Right lobe of liver (tissue), 4 donors: ENCODE results near the gene REEP6.

ENCODE experiments used
- POLR2A ChIP-seq: fragments of 450-650 bp; IDR thresholded peaks from one replicate; pipeline ENCODE4 v1.6.1; 2017; ENCODE audit warnings: antibody characterized with exemption, mild to moderate bottlenecking
- TF ChIP-seq, protein P1 (sequence below), 4 donors: fragments of 200-600 bp in 3 of 4; fragments of 450-650 bp in 1 of 4; IDR thresholded peaks; one replicate each; pipeline versions ENCODE4 v1.5.1 to v1.8.0; 2016 to 2022; ENCODE audit warnings: antibody characterized with exemption in 4 of 4, mild to moderate bottlenecking in 2 of 4
- donor health status: DM: no; HTN: no; CAD: no.
- donor health status: DM: no; HTN: no; CAD: no.
- donor health status: DM: no; HTN: yes; CAD: no.

DNA sequence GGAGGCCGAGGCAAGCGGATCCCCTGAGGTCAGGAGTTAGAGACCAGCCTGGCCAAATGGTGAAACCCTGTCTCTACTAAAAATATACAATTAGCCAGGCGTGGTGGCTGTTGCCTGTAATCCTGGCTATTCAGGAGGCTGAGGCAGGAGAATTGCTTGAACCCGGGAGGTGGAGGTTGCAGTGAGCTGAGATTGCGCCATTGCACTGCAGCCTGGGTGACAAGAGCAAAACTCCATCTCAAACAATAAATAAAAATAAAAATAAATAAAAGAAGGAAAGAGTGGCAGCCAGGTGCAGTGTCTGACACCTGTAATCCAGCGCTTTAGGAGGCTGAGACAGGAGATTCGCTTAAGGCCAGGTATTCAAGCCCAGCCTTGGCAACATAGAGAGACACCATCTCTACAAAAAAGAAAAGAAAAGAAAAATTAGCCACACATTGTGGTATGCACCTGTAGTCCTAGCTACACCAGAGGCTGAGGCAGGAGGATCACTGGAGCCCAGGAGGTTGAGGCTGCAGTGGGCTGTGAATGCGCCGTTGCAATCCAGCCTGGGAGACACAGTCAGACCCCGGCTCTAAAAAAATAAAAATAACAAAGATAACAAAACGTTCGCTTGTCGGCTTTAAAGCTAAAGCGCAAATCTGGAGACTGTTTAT lies 11.6 kb downstream of the REEP6 start:
- TF ChIP-seq, protein P1, sequence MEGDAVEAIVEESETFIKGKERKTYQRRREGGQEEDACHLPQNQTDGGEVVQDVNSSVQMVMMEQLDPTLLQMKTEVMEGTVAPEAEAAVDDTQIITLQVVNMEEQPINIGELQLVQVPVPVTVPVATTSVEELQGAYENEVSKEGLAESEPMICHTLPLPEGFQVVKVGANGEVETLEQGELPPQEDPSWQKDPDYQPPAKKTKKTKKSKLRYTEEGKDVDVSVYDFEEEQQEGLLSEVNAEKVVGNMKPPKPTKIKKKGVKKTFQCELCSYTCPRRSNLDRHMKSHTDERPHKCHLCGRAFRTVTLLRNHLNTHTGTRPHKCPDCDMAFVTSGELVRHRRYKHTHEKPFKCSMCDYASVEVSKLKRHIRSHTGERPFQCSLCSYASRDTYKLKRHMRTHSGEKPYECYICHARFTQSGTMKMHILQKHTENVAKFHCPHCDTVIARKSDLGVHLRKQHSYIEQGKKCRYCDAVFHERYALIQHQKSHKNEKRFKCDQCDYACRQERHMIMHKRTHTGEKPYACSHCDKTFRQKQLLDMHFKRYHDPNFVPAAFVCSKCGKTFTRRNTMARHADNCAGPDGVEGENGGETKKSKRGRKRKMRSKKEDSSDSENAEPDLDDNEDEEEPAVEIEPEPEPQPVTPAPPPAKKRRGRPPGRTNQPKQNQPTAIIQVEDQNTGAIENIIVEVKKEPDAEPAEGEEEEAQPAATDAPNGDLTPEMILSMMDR (IDR thresholded peaks at IDR 0.05) = no peak
- TF ChIP-seq POLR2A = no peak
